Activated effector memory CD4-positive, alpha-beta T cell treated with Interleukin-2 at 50 U/mL for 16 hours (primary cell): ENCODE data around the gene HS6ST2.
"Not testable (repeated sequence)": the region's sequence is repeated elsewhere in the genome, so short reads cannot be mapped to it uniquely, and the experiment has no call there.

Experiments
- DNase-seq: peaks from one replicate; pipeline ENCODE4 v3.0.0-alpha.2; 2020

Gene HS6ST2

GRCh38 chrX:132940727-132941327 is 17.6 kb downstream of the HS6ST2 start:
- no peak for DNase-seq

GRCh38 chrX:132933170-132933569 is 25.3 kb downstream of the HS6ST2 start:
- DNase-seq = no peak

GRCh38 chrX:132924426-132924825 is 34.0 kb downstream of the HS6ST2 start:
- no peak for DNase-seq

GRCh38 chrX:132918523-132918922 is 39.9 kb downstream of the HS6ST2 start:
- no peak for DNase-seq

GRCh38 chrX:132916349-132916748 is 42.1 kb downstream of the HS6ST2 start:
- no peak for DNase-seq

- no peak for DNase-seq
Observed at GRCh38 chrX:132909643-132910042, 48.8 kb downstream of the HS6ST2 start.

GRCh38 chrX:132908891-132909290 is 49.5 kb downstream of the HS6ST2 start:
- DNase-seq = no peak

GRCh38 chrX:132900633-132901293 is 57.7 kb downstream of the HS6ST2 start:
- no peak for DNase-seq

- no peak for DNase-seq
Observed at GRCh38 chrX:132887569-132887968, 70.9 kb downstream of the HS6ST2 start.

- DNase-seq = no peak
Observed at GRCh38 chrX:132883358-132883915, 75.0 kb downstream of the HS6ST2 start.

- not testable (repeated sequence) for DNase-seq
Observed at GRCh38 chrX:132880753-132881152, 77.7 kb downstream of the HS6ST2 start.

- DNase-seq = no peak
Observed at GRCh38 chrX:132877954-132878536, 80.4 kb downstream of the HS6ST2 start.

- no peak for DNase-seq
Observed at GRCh38 chrX:132876523-132877338, 81.7 kb downstream of the HS6ST2 start.

- DNase-seq = no peak
Observed at GRCh38 chrX:132875650-132876522, 82.5 kb downstream of the HS6ST2 start.

- no peak for DNase-seq
Observed at GRCh38 chrX:132862562-132862961, 95.9 kb downstream of the HS6ST2 start.

- DNase-seq = no peak
Observed at GRCh38 chrX:132861076-132861475, 97.4 kb downstream of the HS6ST2 start.

GRCh38 chrX:132860200-132860599 is 98.2 kb downstream of the HS6ST2 start:
- no peak for DNase-seq

GRCh38 chrX:132858018-132858417 is 100.4 kb downstream of the HS6ST2 start:
- no peak for DNase-seq

GRCh38 chrX:132855780-132856341 is 102.6 kb downstream of the HS6ST2 start:
- DNase-seq = no peak

GRCh38 chrX:132853040-132853439 is 105.4 kb downstream of the HS6ST2 start:
- DNase-seq = no peak

- DNase-seq = no peak
Observed at GRCh38 chrX:132848296-132848970, 110.0 kb downstream of the HS6ST2 start.
